RWPE1 (cell line): ENCODE measurements around the gene CHCHD3.

Experiments used
- CTCF ChIA-PET: fragments of 350-600 bp; sonication (Branson Sonifier 250); formaldehyde crosslinking; extraction: SDS; loops from one replicate; lab custom pipeline; 2021; lab: Yijun Ruan, JAX
- POLR2A ChIA-PET: fragments of 400-600 bp; formaldehyde crosslinking; extraction: SDS; loops from one replicate; lab custom pipeline; 2020; ENCODE audit warnings: antibody characterized with exemption; ENCODE audit not compliant: low non-redundant PET; lab: Yijun Ruan, JAX
- DNase-seq: peaks from one replicate; pipeline ENCODE4 v3.0.0; 2012; ENCODE audit warnings: low spot score
- H3K27ac ChIP-seq: fragments of 450-650 bp; 2 replicates; pipeline ENCODE4 v1.5.1; 2017
- CTCF ChIP-seq: fragments of 450-650 bp; conservative IDR thresholded peaks from 2 replicates; pipeline ENCODE4 v1.5.1; 2017; ENCODE audit warnings: low read depth, mild to moderate bottlenecking

The CHCHD3 gene

GRCh38 chr7:132784406-132784805, 297.5 kb downstream of the CHCHD3 start:
- no peak for DNase-seq
- CTCF ChIA-PET, result no interaction called here
- TF ChIP-seq CTCF, result no peak
- POLR2A ChIA-PET, result no interaction called here
- no peak overlapping the region for H3K27ac ChIP-seq

- TF ChIP-seq CTCF, result no peak
- peak overlapping the region; percentile 50; the same call in 1 of the 2 replicates for H3K27ac ChIP-seq
- ChIA-PET CTCF (no interaction called here), POLR2A (no interaction called here)
- peak; percentile 79 for DNase-seq
These were observed 298.1 kb downstream of the CHCHD3 start for GRCh38 chr7:132783824-132784223.

- ChIA-PET POLR2A (no interaction called here), CTCF (interaction anchor here (0.6 kb wide), 1 partner anchor 1326 kb away, joined by 4 read pairs; no protein-coding TSS in a partner anchor)
- TF ChIP-seq CTCF, result no peak
- H3K27ac ChIP-seq, result peak overlapping the region; percentile 50
- DNase-seq, result no peak
These were observed 298.9 kb downstream of the CHCHD3 start for GRCh38 chr7:132782777-132783640.

- POLR2A ChIA-PET, result interaction anchor here (0.8 kb wide), 1 partner anchor 737 kb away, joined by 3 read pairs; no protein-coding TSS in a partner anchor
These were observed 301.1 kb downstream of the CHCHD3 start for GRCh38 chr7:132780822-132781221.

GRCh38 chr7:132779164-132779563, 302.7 kb downstream of the CHCHD3 start:
- ChIA-PET POLR2A (no interaction called here), CTCF (no interaction called here)
- no peak overlapping the region for H3K27ac ChIP-seq
- no peak for DNase-seq
- no peak for TF ChIP-seq CTCF

More at GRCh38 chr7:132780822-132781221, 301.1 kb downstream of the CHCHD3 start:
- CTCF ChIA-PET, result no interaction called here
- no peak for DNase-seq
- no peak for TF ChIP-seq CTCF
- no peak overlapping the region for H3K27ac ChIP-seq

GRCh38 chr7:132778761-132779160, 303.1 kb downstream of the CHCHD3 start:
- CTCF ChIA-PET, result no interaction called here
- DNase-seq, result no peak
- no peak overlapping the region for H3K27ac ChIP-seq
- POLR2A ChIA-PET, result no interaction called here
- TF ChIP-seq CTCF, result no peak
